Natural killer cell treated with Interleukin-12 subunit alpha and Interleukin-12 subunit beta and Interleukin-15 and Interleukin-18, amount 100 ng/mL, for 72 hours (primary cell): ENCODE results near the gene OCSTAMP. TPM values are rescaled to one million over a fixed set of nuclear protein-coding genes. Genes with fewer than 3 reads are reported as not detected.

Experiments
- ATAC-seq, 2 donors: fragments of 150-1000 bp; cut with Tn5 transposase in 1 of 2; sonication (Bioruptor Pico), chemical (Tn5 transposase) in 1 of 2; 2 replicates each; pipeline ENCODE4 v1.10.0; 2021
- DNase-seq: peaks from one replicate; pipeline ENCODE4 v3.0.0; 2022; ENCODE audit warnings: low spot score
- H3K27ac Mint-ChIP-seq, 2 donors: 1 replicate in 1 of 2; 2 replicates in 1 of 2; pipeline ENCODE4 v1.8.0; 2022; ENCODE audit warnings: mixed read lengths in 2 of 2, mild to moderate bottlenecking in 1 of 2, moderate library complexity in 1 of 2
- H3K27me3 Mint-ChIP-seq, 2 donors: 1 replicate in 1 of 2; 2 replicates in 1 of 2; pipeline ENCODE4 v1.8.0; 2022; ENCODE audit warnings: mixed read lengths in 2 of 2
- H3K36me3 Mint-ChIP-seq: one replicate; pipeline ENCODE4 v1.8.0; 2022; ENCODE audit warnings: mixed read lengths
- H3K4me1 Mint-ChIP-seq, 2 donors: 1 replicate in 1 of 2; 2 replicates in 1 of 2; pipeline ENCODE4 v1.8.0; 2022; ENCODE audit warnings: low read depth in 2 of 2, mixed read lengths in 2 of 2, mild to moderate bottlenecking in 1 of 2
- H3K4me3 Mint-ChIP-seq: one replicate; pipeline ENCODE4 v1.8.0; 2022; ENCODE audit warnings: mixed read lengths
- H3K9me3 Mint-ChIP-seq: 2 replicates; pipeline ENCODE4 v1.8.0; 2022; ENCODE audit warnings: mixed read lengths
- total RNA-seq, 2 donors: library from RNA; stranded (reverse); gene quantifications; one replicate each; pipeline ENCODE4 v1.2.3, GENCODE V29; 2022

The OCSTAMP gene
- total RNA-seq, result under 1 TPM in 1 of 2 donors, not detected in 1; 0.31 TPM

- ATAC-seq, result no peak
- no peaks in the 10 kb centered on the region for H3K36me3 Mint-ChIP-seq
- DNase-seq, result no peak
- H3K27me3 Mint-ChIP-seq, result no peaks in the 10 kb centered on the region
- H3K4me3 Mint-ChIP-seq, result no peak within 1 kb of the TSS
- H3K4me1 Mint-ChIP-seq, result peaks cover 32 to 35% of the 10 kb centered on the region in 2 donors
- peak within 1 kb of the TSS; percentile 75 to 94 for H3K27ac Mint-ChIP-seq
- H3K9me3 Mint-ChIP-seq, result no peaks in the 10 kb centered on the region
Measured at GRCh38 chr20:46550461-46550860, at the start of gene OCSTAMP. Gene OCSTAMP, minus strand, starts transcription at chr20:46550654. Its CDS starts 94 bp downstream, at chr20:46550560.

- no peak overlapping the region for H3K4me3 Mint-ChIP-seq
- H3K4me1 Mint-ChIP-seq, result peaks cover 10 to 12% of the 10 kb centered on the region in 2 donors
- DNase-seq (no peak), ATAC-seq (no peak)
- no peaks in the 10 kb centered on the region for H3K9me3 Mint-ChIP-seq
- H3K36me3 Mint-ChIP-seq, result no peaks in the 10 kb centered on the region
- peaks cover 17 to 30% of the 10 kb centered on the region in 2 donors for H3K27me3 Mint-ChIP-seq
- H3K27ac Mint-ChIP-seq, result no peak overlapping the region
Measured at GRCh38 chr20:46599227-46599987, 49.0 kb upstream of the OCSTAMP start.

GRCh38 chr20:46595933-46596332, 45.5 kb upstream of the OCSTAMP start:
- H3K27me3 Mint-ChIP-seq, result peaks cover 19 to 23% of the 10 kb centered on the region in 2 donors
- H3K27ac Mint-ChIP-seq, result peak overlapping the region in 1 of 2 donors; percentile 1
- ATAC-seq (no peak), DNase-seq (no peak)
- H3K4me1 Mint-ChIP-seq, result no peaks in the 10 kb centered on the region
- no peak overlapping the region for H3K4me3 Mint-ChIP-seq
- no peaks in the 10 kb centered on the region for H3K36me3 Mint-ChIP-seq
- H3K9me3 Mint-ChIP-seq, result no peaks in the 10 kb centered on the region

- no peak overlapping the region for H3K4me3 Mint-ChIP-seq
- ATAC-seq, result no peak
- H3K9me3 Mint-ChIP-seq, result no peaks in the 10 kb centered on the region
- DNase-seq, result no peak
- no peaks in the 10 kb centered on the region for H3K36me3 Mint-ChIP-seq
- H3K4me1 Mint-ChIP-seq, result no peaks in the 10 kb centered on the region
- no peak overlapping the region for H3K27ac Mint-ChIP-seq
- H3K27me3 Mint-ChIP-seq, result peaks cover 14 to 19% of the 10 kb centered on the region in 2 donors
Measured at GRCh38 chr20:46594725-46595124, 44.3 kb upstream of the OCSTAMP start.

- DNase-seq (no peak), ATAC-seq (peak in 1 of 2 donors; percentile 44)
- H3K4me3 Mint-ChIP-seq, result no peak overlapping the region
- no peaks in the 10 kb centered on the region for H3K9me3 Mint-ChIP-seq
- H3K4me1 Mint-ChIP-seq, result peaks cover 6 to 7% of the 10 kb centered on the region in 2 donors
- peak overlapping the region in 1 of 2 donors; percentile 84 for H3K27ac Mint-ChIP-seq
- H3K27me3 Mint-ChIP-seq, result peaks cover 8% of the 10 kb centered on the region in 2 donors
- H3K36me3 Mint-ChIP-seq, result no peaks in the 10 kb centered on the region
Measured at GRCh38 chr20:46592580-46593362, 42.3 kb upstream of the OCSTAMP start.

- H3K4me3 Mint-ChIP-seq, result no peak overlapping the region
- no peak for ATAC-seq
Measured at GRCh38 chr20:46590443-46590842, 40.0 kb upstream of the OCSTAMP start.

GRCh38 chr20:46588532-46589511, 38.4 kb upstream of the OCSTAMP start:
- ATAC-seq (peak; percentile 59 to 61), DNase-seq (no peak)
- Mint-ChIP-seq H3K27ac (no peak overlapping the region), H3K4me1 (peaks cover 6 to 7% of the 10 kb centered on the region in 2 donors), H3K27me3 (no peaks in the 10 kb centered on the region), H3K9me3 (no peaks in the 10 kb centered on the region), H3K36me3 (no peaks in the 10 kb centered on the region), H3K4me3 (peak overlapping the region; percentile 40)

More at GRCh38 chr20:46590443-46590842, 40.0 kb upstream of the OCSTAMP start:
- Mint-ChIP-seq H3K27ac (no peak overlapping the region), H3K9me3 (no peaks in the 10 kb centered on the region), H3K27me3 (peaks cover 2 to 4% of the 10 kb centered on the region in 2 donors), H3K36me3 (no peaks in the 10 kb centered on the region), H3K4me1 (peaks cover 6 to 7% of the 10 kb centered on the region in 2 donors)
- no peak for DNase-seq

- no peak overlapping the region for H3K27ac Mint-ChIP-seq
- no peaks in the 10 kb centered on the region for H3K27me3 Mint-ChIP-seq
- H3K4me3 Mint-ChIP-seq, result no peak overlapping the region
- DNase-seq, result no peak
- H3K4me1 Mint-ChIP-seq, result peaks cover 6 to 7% of the 10 kb centered on the region in 2 donors
- H3K9me3 Mint-ChIP-seq, result no peaks in the 10 kb centered on the region
- H3K36me3 Mint-ChIP-seq, result no peaks in the 10 kb centered on the region
- ATAC-seq, result no peak
Measured at GRCh38 chr20:46587986-46588385, 37.5 kb upstream of the OCSTAMP start.

GRCh38 chr20:46586724-46587123, 36.3 kb upstream of the OCSTAMP start:
- DNase-seq (no peak), ATAC-seq (no peak)
- Mint-ChIP-seq H3K27me3 (no peaks in the 10 kb centered on the region), H3K27ac (no peak overlapping the region), H3K4me1 (peaks cover 6 to 7% of the 10 kb centered on the region in 2 donors), H3K4me3 (no peak overlapping the region), H3K9me3 (no peaks in the 10 kb centered on the region), H3K36me3 (no peaks in the 10 kb centered on the region)

- ATAC-seq (no peak), DNase-seq (no peak)
- Mint-ChIP-seq H3K36me3 (no peaks in the 10 kb centered on the region), H3K4me3 (no peak overlapping the region), H3K27ac (no peak overlapping the region), H3K9me3 (no peaks in the 10 kb centered on the region), H3K4me1 (peaks cover 6 to 7% of the 10 kb centered on the region in 2 donors), H3K27me3 (peaks cover 5 to 6% of the 10 kb centered on the region in 2 donors)
Measured at GRCh38 chr20:46584508-46584907, 34.1 kb upstream of the OCSTAMP start.

- no peaks in the 10 kb centered on the region for H3K4me1 Mint-ChIP-seq
- no peak overlapping the region for H3K27ac Mint-ChIP-seq
- H3K27me3 Mint-ChIP-seq, result peaks cover 5 to 6% of the 10 kb centered on the region in 2 donors
- no peaks in the 10 kb centered on the region for H3K9me3 Mint-ChIP-seq
- no peak for ATAC-seq
- no peak overlapping the region for H3K4me3 Mint-ChIP-seq
- H3K36me3 Mint-ChIP-seq, result no peaks in the 10 kb centered on the region
- no peak for DNase-seq
Measured at GRCh38 chr20:46583411-46584214, 33.2 kb upstream of the OCSTAMP start.

GRCh38 chr20:46582648-46583047, 32.2 kb upstream of the OCSTAMP start:
- DNase-seq (no peak), ATAC-seq (no peak)
- Mint-ChIP-seq H3K4me1 (no peaks in the 10 kb centered on the region), H3K9me3 (no peaks in the 10 kb centered on the region), H3K27ac (no peak overlapping the region), H3K27me3 (peaks cover 5 to 6% of the 10 kb centered on the region in 2 donors), H3K36me3 (no peaks in the 10 kb centered on the region), H3K4me3 (no peak overlapping the region)
